Endothelial cell of umbilical vein (primary cell): ENCODE data around the gene DGKG.

Source experiments
- EZH2 ChIP-seq: IDR thresholded peaks from 2 replicates; pipeline ENCODE4 v1.6.1; 2012; ENCODE audit warnings: borderline replicate concordance, low read depth, mild to moderate bottlenecking, moderate library complexity, low read length, inconsistent platforms; ENCODE audit not compliant: severe bottlenecking
- FOS ChIP-seq: IDR thresholded peaks from 2 replicates; pipeline ENCODE4 v1.6.1; 2011; ENCODE audit warnings: mild to moderate bottlenecking, low read length, moderate library complexity, borderline replicate concordance; ENCODE audit not compliant: insufficient read depth
- JUN ChIP-seq: IDR thresholded peaks from 2 replicates; pipeline ENCODE4 v1.6.1; 2011; ENCODE audit warnings: borderline replicate concordance, low read depth; ENCODE audit not compliant: insufficient read length, insufficient read depth
- MYC ChIP-seq: IDR thresholded peaks from one replicate; pipeline ENCODE4 v1.6.1; 2011; ENCODE audit warnings: mild to moderate bottlenecking, low read depth, low read length
- POLR2AphosphoS5 ChIP-seq: IDR thresholded peaks from 2 replicates; pipeline ENCODE4 v1.6.1; 2012; ENCODE audit warnings: low read depth, mild to moderate bottlenecking, control low read depth, low read length, moderate library complexity; ENCODE audit not compliant: insufficient read depth
- TF ChIP-seq, protein P1 (sequence below), 2 donors: IDR thresholded peaks; 1 replicate in 1 of 2; 2 replicates in 1 of 2; pipeline ENCODE4 v1.5.1; 2011; ENCODE audit warnings: low read length in 2 of 2, mild to moderate bottlenecking in 2 of 2, moderate library complexity in 2 of 2, control low read depth in 1 of 2, inconsistent platforms in 1 of 2, low read depth in 1 of 2; ENCODE audit not compliant: insufficient read depth in 1 of 2; ENCODE audit errors: extremely low read depth in 1 of 2

DNA sequence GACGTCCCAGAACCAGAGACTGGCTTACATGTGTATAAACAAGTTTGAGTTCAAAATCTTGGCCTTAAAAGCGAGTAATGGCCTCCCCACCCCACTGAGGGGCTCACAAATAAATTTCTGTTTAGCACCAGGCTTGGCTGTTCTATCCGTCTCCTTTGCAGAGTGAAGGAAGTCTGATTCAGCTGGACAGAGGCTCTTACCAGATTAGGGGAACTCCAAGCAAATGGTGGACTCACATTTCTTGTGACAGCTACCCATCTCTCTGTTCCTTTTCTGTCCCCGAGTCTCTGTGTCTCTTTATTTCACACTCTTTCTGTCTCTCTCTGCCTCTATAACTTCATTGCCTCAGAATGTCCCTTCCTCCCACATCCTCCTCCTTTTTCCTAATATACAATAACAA, 62.7 kb downstream of the DGKG start:
- no peak for TF ChIP-seq MYC
- TF ChIP-seq POLR2AphosphoS5 = no peak
- no peak for TF ChIP-seq EZH2
- no peak for TF ChIP-seq JUN
- TF ChIP-seq, protein P1, sequence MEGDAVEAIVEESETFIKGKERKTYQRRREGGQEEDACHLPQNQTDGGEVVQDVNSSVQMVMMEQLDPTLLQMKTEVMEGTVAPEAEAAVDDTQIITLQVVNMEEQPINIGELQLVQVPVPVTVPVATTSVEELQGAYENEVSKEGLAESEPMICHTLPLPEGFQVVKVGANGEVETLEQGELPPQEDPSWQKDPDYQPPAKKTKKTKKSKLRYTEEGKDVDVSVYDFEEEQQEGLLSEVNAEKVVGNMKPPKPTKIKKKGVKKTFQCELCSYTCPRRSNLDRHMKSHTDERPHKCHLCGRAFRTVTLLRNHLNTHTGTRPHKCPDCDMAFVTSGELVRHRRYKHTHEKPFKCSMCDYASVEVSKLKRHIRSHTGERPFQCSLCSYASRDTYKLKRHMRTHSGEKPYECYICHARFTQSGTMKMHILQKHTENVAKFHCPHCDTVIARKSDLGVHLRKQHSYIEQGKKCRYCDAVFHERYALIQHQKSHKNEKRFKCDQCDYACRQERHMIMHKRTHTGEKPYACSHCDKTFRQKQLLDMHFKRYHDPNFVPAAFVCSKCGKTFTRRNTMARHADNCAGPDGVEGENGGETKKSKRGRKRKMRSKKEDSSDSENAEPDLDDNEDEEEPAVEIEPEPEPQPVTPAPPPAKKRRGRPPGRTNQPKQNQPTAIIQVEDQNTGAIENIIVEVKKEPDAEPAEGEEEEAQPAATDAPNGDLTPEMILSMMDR (IDR thresholded peaks at IDR 0.05; ENCODE audit: extremely low read depth in 1 of 2, insufficient read depth in 1 of 2, low read depth in 1 of 2, low read length in 2 of 2) = no peak
- TF ChIP-seq FOS = no peak
